GM12878 (cell line): Measurements from ENCODE around the gene MACROD2. TPM values are rescaled to one million over a fixed set of nuclear protein-coding genes. Genes with fewer than 3 reads are reported as not detected.

ENCODE experiments used
- ATAC-seq: fragments of 200-7000 bp; cut with Tn5 transposase; 3 replicates; pipeline ENCODE4 v1.9.1; 2020; ENCODE audit warnings: mild to moderate bottlenecking, moderate library complexity
- BruUV-seq: library from RNA; stranded (reverse); fragments of 400-500 nt; replicated peaks from 2 replicates; lab custom pipeline; 2021; lab: Mats Ljungman, UMichigan
- CTCF ChIA-PET: fragments of 300-600 bp; sonication (Branson Sonifier 250); formaldehyde crosslinking; extraction: SDS; loops from one replicate; lab custom pipeline; 2021; ENCODE audit warnings: inconsistent platforms; lab: Yijun Ruan, JAX
- POLR2A ChIA-PET: fragments of 350-600 bp; formaldehyde crosslinking; extraction: SDS; loops from one replicate; lab custom pipeline; 2021; ENCODE audit warnings: inconsistent platforms; lab: Charles Lee
- RAD21 ChIA-PET: fragments of 300-600 bp; sonication (Branson Sonifier 250); formaldehyde crosslinking; loops from one replicate; lab custom pipeline; 2023; ENCODE audit warnings: antibody characterized with exemption; ENCODE audit not compliant: unreplicated experiment; lab: Charles Lee
- SMC1A ChIA-PET: fragments of 300-600 bp; sonication (Branson Sonifier 250); formaldehyde crosslinking; loops from one replicate; lab custom pipeline; 2023; ENCODE audit not compliant: unreplicated experiment, uncharacterized antibody; lab: Charles Lee
- DNase-seq: peaks from one replicate; pipeline ENCODE4 v3.0.0-alpha.2; 2011; ENCODE audit warnings: low read depth, low spot score
- FAIRE-seq: peaks from 3 replicates; lab custom pipeline; 2011; peaks lifted over from hg19 to GRCh38; lab: Jason Lieb, UNC
- H2AFZ ChIP-seq: 2 replicates; pipeline ENCODE4 v1.6.0; 2011; ENCODE audit warnings: low read depth, low read length, control low read depth; ENCODE audit not compliant: control insufficient read depth
- H3K27ac ChIP-seq: 2 replicates; pipeline ENCODE4 v1.5.1; 2011; ENCODE audit warnings: control low read depth; ENCODE audit not compliant: control insufficient read depth, insufficient read depth
- H3K27me3 ChIP-seq, 2 experiments: replicated peaks in 1 of 2; 2 replicates each; pipeline versions ENCODE4 v1.6.0 to v1.6.1; 2011; ENCODE audit warnings: low read length in 1 of 2; ENCODE audit not compliant: control insufficient read depth in 2 of 2, insufficient read depth in 2 of 2
- H3K36me3 ChIP-seq, 2 experiments: 2 replicates each; pipeline ENCODE4 v1.5.1; 2011; ENCODE audit warnings: low read length in 1 of 2; ENCODE audit not compliant: control insufficient read depth in 2 of 2, insufficient read depth in 2 of 2
- H3K4me1 ChIP-seq: 2 replicates; pipeline ENCODE4 v1.6.1; 2011; ENCODE audit warnings: mild to moderate bottlenecking, low read length, moderate library complexity, mixed read lengths; ENCODE audit not compliant: control insufficient read depth, insufficient read depth
- H3K4me2 ChIP-seq: 2 replicates; pipeline ENCODE4 v1.6.0; 2011; ENCODE audit warnings: control low read depth; ENCODE audit not compliant: control insufficient read depth, insufficient read depth
- H3K4me3 ChIP-seq: fragments of 200-600 bp; sonication (generic); 2 replicates; pipeline ENCODE4 v1.5.1; 2016
- H3K79me2 ChIP-seq: 2 replicates; pipeline ENCODE4 v1.6.0; 2011; ENCODE audit warnings: low read length; ENCODE audit not compliant: control insufficient read depth, insufficient read depth
- H3K9ac ChIP-seq: 2 replicates; pipeline ENCODE4 v1.8.0; 2011; ENCODE audit warnings: low read length, control low read depth, mixed read lengths; ENCODE audit not compliant: control insufficient read depth, insufficient read depth
- H3K9me3 ChIP-seq: replicated peaks from 3 replicates; pipeline ENCODE4 v1.5.1; 2011; ENCODE audit warnings: mild to moderate bottlenecking, low read length; ENCODE audit not compliant: control insufficient read depth, insufficient read depth
- H4K20me1 ChIP-seq: 2 replicates; pipeline ENCODE4 v1.6.0; 2011; ENCODE audit not compliant: control insufficient read depth, insufficient read depth
- ASH2L ChIP-seq: fragments of 300-600, 200-600 bp; sonication (generic); IDR thresholded peaks from 2 replicates; pipeline ENCODE4 v1.6.1; 2017; ENCODE audit warnings: low read depth, mild to moderate bottlenecking, borderline replicate concordance
- ATF7 ChIP-seq: fragments of 450-650 bp; IDR thresholded peaks from 2 replicates; pipeline ENCODE4 v1.6.1; 2016; ENCODE audit warnings: low read depth, mild to moderate bottlenecking
- CHD4 ChIP-seq: fragments of 200-600 bp; sonication (generic); IDR thresholded peaks from 2 replicates; pipeline ENCODE4 v1.6.1; 2016; ENCODE audit warnings: mild to moderate bottlenecking
- CREM ChIP-seq: IDR thresholded peaks from 2 replicates; pipeline ENCODE4 v1.6.1; 2014; ENCODE audit warnings: antibody characterized with exemption, low read depth
- IRF4 ChIP-seq: IDR thresholded peaks from 2 replicates; pipeline ENCODE4 v1.6.1; 2011; ENCODE audit warnings: low read depth, low read length
- POLR2AphosphoS2 ChIP-seq: IDR thresholded peaks from 2 replicates; pipeline ENCODE4 v1.6.1; 2011; ENCODE audit warnings: low read depth, mild to moderate bottlenecking, low read length, improper control_type of control experiment, moderate library complexity
- RAD21 ChIP-seq: IDR thresholded peaks from 2 replicates; pipeline ENCODE4 v1.6.1; 2011; ENCODE audit warnings: mild to moderate bottlenecking, low read depth, low read length, moderate library complexity; ENCODE audit not compliant: insufficient read depth
- SMAD1 ChIP-seq: fragments of 450-650 bp; IDR thresholded peaks from 2 replicates; pipeline ENCODE4 v1.6.1; 2018; ENCODE audit warnings: mild to moderate bottlenecking, low read depth; ENCODE audit not compliant: partially characterized antibody
- in situ Hi-C: fragments of 300-500 bp; cut with MboI; formaldehyde crosslinking; loops from 9 replicates; pipeline ENCODE4 v1.14.3; 2018; ENCODE audit warnings: mixed read lengths
- intact Hi-C: fragments of 100-400 bp; cut with micrococcal nuclease; formaldehyde crosslinking; loops from one replicate; pipeline ENCODE4 v1.14.2; 2022; ENCODE audit not compliant: unreplicated experiment
- polyA plus RNA-seq, 11 experiments: library from polyadenylated mRNA; depleted of rRNA in 4 of 11; unstranded in 6 of 11; stranded (reverse) in 5 of 11; fragments of >200 nt; fragmentation: Nextera tagmentation in 4 of 11; fragmentation: Illumina TruSeq in 1 of 11; extraction: Ambion mirVana in 4 of 11; extraction: Trizol in 1 of 11; gene quantifications; 1 replicate in 1 of 11; 2 replicates in 10 of 11; pipeline versions ENCODE4 v1.2.1 to v1.2.3, GENCODE V29; 2011 to 2016; ENCODE audit warnings: inconsistent platforms in 2 of 11, missing spikeins in 2 of 11, low read depth in 1 of 11
- total RNA-seq, 4 experiments: library from RNA; depleted of rRNA in 3 of 4; stranded (reverse); fragments of >200 nt in 3 of 4; fragmentation: Illumina TruSeq in 1 of 4; extraction: Trizol in 1 of 4; gene quantifications; 2 replicates each; pipeline versions ENCODE4 v1.2.1 to v1.2.3, GENCODE V29; 2013 to 2021
- TF ChIP-seq, protein P1 (sequence below): IDR thresholded peaks from 2 replicates; pipeline ENCODE4 v1.6.1; 2011; ENCODE audit warnings: low read depth, low read length, improper control_type of control experiment, borderline replicate concordance
- TF ChIP-seq, protein P2 (sequence below): fragments of 450-650 bp; IDR thresholded peaks from 2 replicates; pipeline ENCODE4 v1.6.1; 2017; ENCODE audit warnings: borderline replicate concordance
- TF ChIP-seq, protein P3 (sequence below): fragments of 150-350 bp; IDR thresholded peaks from 2 replicates; pipeline ENCODE4 v1.6.1; 2014; ENCODE audit warnings: mild to moderate bottlenecking, low read depth, low read length
- TF ChIP-seq, protein P4 (sequence below): fragments of 450-650 bp; IDR thresholded peaks from 2 replicates; pipeline ENCODE4 v1.6.1; 2018; ENCODE audit warnings: borderline replicate concordance, mild to moderate bottlenecking; ENCODE audit not compliant: partially characterized antibody

Gene MACROD2
- total and polyA plus RNA-seq, 10 of the 15 experiments (the other 5 are each of a cell fraction or from before 2014, with no cell fraction given), result 1.1 to 21.5 (median 2.2) TPM

DNA sequence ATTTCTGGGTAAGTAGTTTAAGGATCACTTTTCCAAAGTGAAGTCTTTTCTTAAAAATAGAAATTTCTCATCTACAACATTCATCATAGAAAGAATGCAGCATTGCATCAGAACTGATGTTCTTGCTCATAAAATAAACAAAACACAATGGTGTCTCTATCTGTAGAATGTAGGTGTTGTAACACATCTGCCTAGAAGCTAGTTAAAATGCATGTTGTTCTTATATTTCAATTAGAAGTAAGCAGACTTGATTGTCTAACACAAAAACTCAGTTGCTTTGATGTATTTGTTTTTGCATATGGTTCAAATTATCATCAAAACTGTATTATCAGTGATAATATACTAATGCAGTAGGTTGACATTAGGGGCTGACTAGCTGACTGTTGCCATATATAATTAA lies 996.8 kb downstream of the MACROD2 start:
- BruUV-seq, result no TSS peak
- POLR2A ChIA-PET, result no interaction called here
- no peaks in the 10 kb centered on the region for H3K36me3 ChIP-seq
- DNase-seq, result no peak
- no peak overlapping the region for H2AFZ ChIP-seq
- TF ChIP-seq CREM (no peak), POLR2AphosphoS2 (no peak), CHD4 (no peak), SMAD1 (no peak), RAD21 (no peak), IRF4 (no peak), ATF7 (no peak), ASH2L (no peak)
- TF ChIP-seq, protein P1, sequence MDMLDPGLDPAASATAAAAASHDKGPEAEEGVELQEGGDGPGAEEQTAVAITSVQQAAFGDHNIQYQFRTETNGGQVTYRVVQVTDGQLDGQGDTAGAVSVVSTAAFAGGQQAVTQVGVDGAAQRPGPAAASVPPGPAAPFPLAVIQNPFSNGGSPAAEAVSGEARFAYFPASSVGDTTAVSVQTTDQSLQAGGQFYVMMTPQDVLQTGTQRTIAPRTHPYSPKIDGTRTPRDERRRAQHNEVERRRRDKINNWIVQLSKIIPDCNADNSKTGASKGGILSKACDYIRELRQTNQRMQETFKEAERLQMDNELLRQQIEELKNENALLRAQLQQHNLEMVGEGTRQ, result no peak
- TF ChIP-seq, protein P2, sequence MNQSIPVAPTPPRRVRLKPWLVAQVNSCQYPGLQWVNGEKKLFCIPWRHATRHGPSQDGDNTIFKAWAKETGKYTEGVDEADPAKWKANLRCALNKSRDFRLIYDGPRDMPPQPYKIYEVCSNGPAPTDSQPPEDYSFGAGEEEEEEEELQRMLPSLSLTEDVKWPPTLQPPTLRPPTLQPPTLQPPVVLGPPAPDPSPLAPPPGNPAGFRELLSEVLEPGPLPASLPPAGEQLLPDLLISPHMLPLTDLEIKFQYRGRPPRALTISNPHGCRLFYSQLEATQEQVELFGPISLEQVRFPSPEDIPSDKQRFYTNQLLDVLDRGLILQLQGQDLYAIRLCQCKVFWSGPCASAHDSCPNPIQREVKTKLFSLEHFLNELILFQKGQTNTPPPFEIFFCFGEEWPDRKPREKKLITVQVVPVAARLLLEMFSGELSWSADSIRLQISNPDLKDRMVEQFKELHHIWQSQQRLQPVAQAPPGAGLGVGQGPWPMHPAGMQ, result no peak
- TF ChIP-seq, protein P3, sequence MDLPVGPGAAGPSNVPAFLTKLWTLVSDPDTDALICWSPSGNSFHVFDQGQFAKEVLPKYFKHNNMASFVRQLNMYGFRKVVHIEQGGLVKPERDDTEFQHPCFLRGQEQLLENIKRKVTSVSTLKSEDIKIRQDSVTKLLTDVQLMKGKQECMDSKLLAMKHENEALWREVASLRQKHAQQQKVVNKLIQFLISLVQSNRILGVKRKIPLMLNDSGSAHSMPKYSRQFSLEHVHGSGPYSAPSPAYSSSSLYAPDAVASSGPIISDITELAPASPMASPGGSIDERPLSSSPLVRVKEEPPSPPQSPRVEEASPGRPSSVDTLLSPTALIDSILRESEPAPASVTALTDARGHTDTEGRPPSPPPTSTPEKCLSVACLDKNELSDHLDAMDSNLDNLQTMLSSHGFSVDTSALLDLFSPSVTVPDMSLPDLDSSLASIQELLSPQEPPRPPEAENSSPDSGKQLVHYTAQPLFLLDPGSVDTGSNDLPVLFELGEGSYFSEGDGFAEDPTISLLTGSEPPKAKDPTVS, result no peak
- TF ChIP-seq, protein P4, sequence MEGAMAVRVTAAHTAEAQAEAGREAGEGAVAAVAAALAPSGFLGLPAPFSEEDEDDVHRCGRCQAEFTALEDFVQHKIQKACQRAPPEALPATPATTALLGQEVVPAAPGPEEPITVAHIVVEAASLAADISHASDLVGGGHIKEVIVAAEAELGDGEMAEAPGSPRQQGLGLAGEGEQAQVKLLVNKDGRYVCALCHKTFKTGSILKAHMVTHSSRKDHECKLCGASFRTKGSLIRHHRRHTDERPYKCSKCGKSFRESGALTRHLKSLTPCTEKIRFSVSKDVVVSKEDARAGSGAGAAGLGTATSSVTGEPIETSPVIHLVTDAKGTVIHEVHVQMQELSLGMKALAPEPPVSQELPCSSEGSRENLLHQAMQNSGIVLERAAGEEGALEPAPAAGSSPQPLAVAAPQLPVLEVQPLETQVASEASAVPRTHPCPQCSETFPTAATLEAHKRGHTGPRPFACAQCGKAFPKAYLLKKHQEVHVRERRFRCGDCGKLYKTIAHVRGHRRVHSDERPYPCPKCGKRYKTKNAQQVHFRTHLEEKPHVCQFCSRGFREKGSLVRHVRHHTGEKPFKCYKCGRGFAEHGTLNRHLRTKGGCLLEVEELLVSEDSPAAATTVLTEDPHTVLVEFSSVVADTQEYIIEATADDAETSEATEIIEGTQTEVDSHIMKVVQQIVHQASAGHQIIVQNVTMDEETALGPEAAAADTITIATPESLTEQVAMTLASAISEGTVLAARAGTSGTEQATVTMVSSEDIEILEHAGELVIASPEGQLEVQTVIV, result no peak
- TF ChIP-seq, all 136 proteins: peak for 0
- Histone ChIP-seq H3K4me3 (no peak overlapping the region), H3K27me3 (no peaks in the 10 kb centered on the region), H3K4me1 (no peaks in the 10 kb centered on the region), H3K9ac (no peak overlapping the region), H4K20me1 (no peaks in the 10 kb centered on the region), H3K79me2 (no peaks in the 10 kb centered on the region), H3K9me3 (no peaks in the 10 kb centered on the region), H3K27ac (no peak overlapping the region), H3K4me2 (no peak overlapping the region)
- ChIA-PET CTCF (interaction anchor here (0.6 kb wide), 1 partner anchor 463 kb away, joined by 3 read pairs; no protein-coding TSS in a partner anchor), SMC1A (no interaction called here), RAD21 (no interaction called here)
- ATAC-seq (no peak), FAIRE-seq (no peak)
- in situ Hi-C loops (no loop called here), intact Hi-C loops (no loop called here)
